Common myeloid progenitor, CD34-positive (primary cell): ENCODE measurements around the gene ARL3.

Experiments
- CTCF ChIA-PET: fragments of 350-600 bp; sonication (Branson Sonifier 250); formaldehyde crosslinking; loops from one replicate; lab custom pipeline; 2021; ENCODE audit warnings: antibody characterized with exemption; lab: Charles Lee
- POLR2A ChIA-PET: fragments of 350-600 bp; sonication (Branson Sonifier 250); formaldehyde crosslinking; loops from one replicate; lab custom pipeline; 2021; ENCODE audit warnings: antibody characterized with exemption; lab: Charles Lee
- DNase-seq, 3 donors: peaks; one replicate each; pipeline versions ENCODE4 v3.0.0 to v3.0.0-alpha.2; 2013
- H3K27ac ChIP-seq, 2 experiments: 1 replicate in 1 of 2; 2 replicates in 1 of 2; pipeline ENCODE4 v1.7.0; 2013; ENCODE audit warnings: inconsistent platforms in 2 of 2, low read length in 2 of 2, mild to moderate bottlenecking in 2 of 2, low read depth in 1 of 2, moderate library complexity in 1 of 2; ENCODE audit not compliant: severe bottlenecking in 2 of 2, insufficient read depth in 1 of 2, poor library complexity in 1 of 2
- H3K27me3 ChIP-seq, 5 experiments: replicated peaks in 2 of 5; 1 replicate in 3 of 5; 2 replicates in 2 of 5; pipeline versions ENCODE4 v1.6.1 to v1.7.0; 2013; ENCODE audit warnings: low read length in 4 of 5, mild to moderate bottlenecking in 2 of 5, moderate library complexity in 2 of 5, inconsistent platforms in 1 of 5; ENCODE audit not compliant: insufficient read depth in 5 of 5, control insufficient read depth in 4 of 5
- H3K36me3 ChIP-seq, 4 experiments: 1 replicate in 2 of 4; 2 replicates in 2 of 4; pipeline versions ENCODE4 v1.6.1 to v1.7.0; 2013; ENCODE audit warnings: low read length in 3 of 4, control low read depth in 1 of 4, mild to moderate bottlenecking in 1 of 4; ENCODE audit not compliant: control insufficient read depth in 4 of 4, insufficient read depth in 4 of 4
- H3K4me1 ChIP-seq, 4 experiments: 1 replicate in 3 of 4; 2 replicates in 1 of 4; pipeline versions ENCODE4 v1.6.1 to v1.7.1; 2013; ENCODE audit warnings: low read length in 3 of 4, mild to moderate bottlenecking in 3 of 4, control low read depth in 1 of 4, inconsistent platforms in 1 of 4, moderate library complexity in 1 of 4; ENCODE audit not compliant: control insufficient read depth in 4 of 4, insufficient read depth in 4 of 4; ENCODE audit errors: control extremely low read depth in 1 of 4
- H3K4me3 ChIP-seq, 7 experiments: 1 replicate in 4 of 7; 2 replicates in 3 of 7; pipeline versions ENCODE4 v1.5.1 to v1.7.0; 2013; ENCODE audit warnings: mild to moderate bottlenecking in 7 of 7, low read length in 6 of 7, moderate library complexity in 6 of 7, inconsistent platforms in 2 of 7, low read depth in 2 of 7, control low read depth in 1 of 7; ENCODE audit not compliant: insufficient read depth in 4 of 7, control insufficient read depth in 1 of 7; ENCODE audit errors: extremely low read depth in 1 of 7
- H3K9me3 ChIP-seq, 5 experiments: 1 replicate in 4 of 5; 2 replicates in 1 of 5; pipeline versions ENCODE4 v1.6.1 to v1.7.1; 2013; ENCODE audit warnings: low read length in 4 of 5, mild to moderate bottlenecking in 2 of 5, inconsistent platforms in 1 of 5, low read depth in 1 of 5, moderate library complexity in 1 of 5; ENCODE audit not compliant: control insufficient read depth in 4 of 5, insufficient read depth in 2 of 5; ENCODE audit errors: control extremely low read depth in 1 of 5
- WGBS: methylation state at CpG from one replicate; pipeline ENCODE4 v1.1.5; 2013; ENCODE audit not compliant: insufficient coverage; 5-methylcytosine and 5-hydroxymethylcytosine counted together

The ARL3 gene

DNA sequence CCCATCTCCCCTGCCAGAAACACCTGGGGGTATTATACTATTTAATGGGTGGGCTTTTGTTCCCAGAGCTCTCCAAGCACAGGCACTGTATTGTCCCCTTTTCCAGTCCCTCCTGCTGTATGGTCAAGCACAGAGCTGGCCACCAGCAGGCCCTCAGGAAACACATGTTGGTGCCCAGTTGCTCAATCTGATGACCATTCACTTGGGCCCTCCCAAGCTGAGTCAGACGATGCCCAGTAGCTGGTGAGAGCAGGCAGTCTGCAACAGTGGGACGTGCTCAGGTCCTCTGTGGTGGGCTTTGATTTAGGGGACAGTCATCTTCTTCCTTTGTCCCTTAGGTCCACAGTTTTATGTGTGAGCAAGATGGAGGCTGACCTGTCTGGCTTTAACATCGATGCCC is 12.1 kb upstream of the ARL3 start:
- Histone ChIP-seq H3K36me3 (peaks cover 10 to 42% (median 19%) of the 10 kb centered on the region in 4 experiments), H3K4me3 (no peak overlapping the region), H3K27me3 (no peaks in the 10 kb centered on the region), H3K9me3 (no peaks in the 10 kb centered on the region), H3K27ac (no peak overlapping the region), H3K4me1 (peaks cover 0 to 17% (median 13%) of the 10 kb centered on the region in 4 experiments)
- DNase-seq, result no peak
- CTCF ChIA-PET, result interaction anchor here (0.8 to 4.6 kb wide), 7 partner anchors 8 to 175 kb away, joined by 3 to 34 read pairs (median 7); partner anchors contain the start of genes ARL3 and SFXN2
- WGBS, result 85% methylated on average over 2 of the region's 3 CpGs
- POLR2A ChIA-PET, result no interaction called here

DNA sequence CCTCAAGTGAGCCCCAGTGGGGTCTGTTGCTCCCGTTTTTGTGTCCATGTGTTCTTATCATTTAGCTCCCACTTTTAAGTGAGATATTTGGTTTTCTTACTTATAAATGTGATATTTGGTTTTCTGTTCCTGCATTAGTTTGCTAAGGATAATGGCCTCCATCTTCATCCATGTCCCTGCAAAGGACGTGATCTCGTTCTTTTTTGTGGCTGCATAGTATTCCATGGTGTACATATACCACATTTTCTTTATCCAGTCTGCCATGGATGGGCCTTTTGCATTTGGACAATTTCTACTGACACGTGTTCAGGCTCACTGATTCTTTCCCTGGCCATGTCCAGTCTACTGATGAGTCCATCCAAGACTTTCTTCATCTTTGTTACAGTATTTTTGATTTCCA is 9.8 kb upstream of the ARL3 start:
- H3K27me3 ChIP-seq, result no peaks in the 10 kb centered on the region
- POLR2A ChIA-PET, result no interaction called here
- peaks cover 7 to 36% (median 15%) of the 10 kb centered on the region in 4 experiments for H3K36me3 ChIP-seq
- H3K9me3 ChIP-seq, result no peaks in the 10 kb centered on the region
- H3K27ac ChIP-seq, result no peak overlapping the region
- DNase-seq, result no peak
- CTCF ChIA-PET, result interaction anchor here (0.6 to 1.7 kb wide), 2 partner anchors 15 to 65 kb away, joined by 3 read pairs; no protein-coding TSS in a partner anchor
- WGBS, result 100% methylated on average over 2 of the region's 4 CpGs
- H3K4me1 ChIP-seq, result peaks cover 0 to 12% (median 8%) of the 10 kb centered on the region in 4 experiments
- no peak overlapping the region for H3K4me3 ChIP-seq

DNA sequence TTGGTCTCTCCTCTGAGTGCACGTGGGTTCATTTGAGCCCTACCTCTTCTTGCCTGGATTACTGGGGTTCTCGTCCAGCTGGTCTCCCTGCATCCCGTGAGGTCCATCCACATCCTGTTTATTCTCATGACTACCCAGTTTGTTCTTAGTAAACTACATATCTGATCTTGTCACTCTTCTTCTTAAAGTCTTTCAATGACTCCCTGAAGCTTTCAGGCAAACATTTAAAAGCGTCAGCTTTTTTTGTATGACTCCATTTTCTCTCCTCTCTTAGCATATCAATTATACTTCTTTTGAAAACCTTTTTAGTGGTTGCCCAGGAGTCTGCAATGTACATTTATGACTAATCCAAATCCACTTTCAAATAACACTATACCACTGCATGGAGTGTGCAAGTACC is 7.8 kb upstream of the ARL3 start:
- WGBS, result 90% methylated on average over 4 of the region's 4 CpGs
- POLR2A ChIA-PET, result no interaction called here
- CTCF ChIA-PET, result interaction anchor here (1.2 to 2.0 kb wide), 4 partner anchors 9 to 22 kb away, joined by 3 to 6 read pairs (median 3); no protein-coding TSS in a partner anchor

DNA sequence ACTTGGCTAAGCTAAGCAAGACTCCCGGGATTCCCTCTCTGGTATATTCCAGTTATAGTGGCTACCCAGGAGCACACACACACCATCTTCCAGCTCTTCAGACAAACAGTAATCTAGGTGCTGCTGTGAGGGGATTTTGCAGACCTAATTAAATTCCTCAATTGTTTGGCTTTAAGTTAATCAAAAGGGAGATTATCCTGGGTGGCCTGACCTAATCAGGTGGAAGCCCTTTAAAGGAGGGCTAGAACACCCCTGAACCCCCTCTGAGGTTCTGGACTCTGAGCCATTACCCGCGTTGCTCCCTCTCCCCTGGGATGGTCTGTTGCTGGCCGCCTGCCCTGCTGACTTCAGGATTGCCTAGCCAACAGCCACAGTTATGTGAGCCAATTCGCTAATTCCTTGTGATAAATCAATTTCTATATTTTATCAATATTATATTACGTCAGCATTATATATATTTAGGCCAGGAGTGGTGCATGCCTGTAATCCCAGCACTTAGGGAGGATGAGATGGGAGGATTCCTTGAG is 6.6 kb upstream of the ARL3 start:
- DNase-seq, result no peak
- H3K4me1 ChIP-seq, result peaks cover 0 to 22% (median 12%) of the 10 kb centered on the region in 4 experiments
- H3K4me3 ChIP-seq, result no peak overlapping the region
- peaks cover 0 to 21% (median 7%) of the 10 kb centered on the region in 4 experiments for H3K36me3 ChIP-seq
- no peak overlapping the region for H3K27ac ChIP-seq
- no peaks in the 10 kb centered on the region for H3K9me3 ChIP-seq
- CTCF ChIA-PET, result interaction anchor here (0.6 to 2.0 kb wide), 9 partner anchors 10 to 454 kb away, joined by 3 to 6 read pairs (median 3); no protein-coding TSS in a partner anchor
- no peaks in the 10 kb centered on the region for H3K27me3 ChIP-seq
- 100% methylated on average over 4 of the region's 6 CpGs for WGBS
- POLR2A ChIA-PET, result interaction anchor here (0.6 kb wide), 1 partner anchor 763 kb away, joined by 3 read pairs; no protein-coding TSS in a partner anchor

More for the DNA sequence above, 7.8 kb upstream of the ARL3 start:
- Histone ChIP-seq H3K27ac (no peak overlapping the region), H3K36me3 (peaks cover 7 to 30% (median 10%) of the 10 kb centered on the region in 4 experiments), H3K9me3 (no peaks in the 10 kb centered on the region), H3K27me3 (no peaks in the 10 kb centered on the region), H3K4me1 (peaks cover 0 to 17% (median 11%) of the 10 kb centered on the region in 4 experiments), H3K4me3 (no peak overlapping the region)
- DNase-seq, result no peak

DNA sequence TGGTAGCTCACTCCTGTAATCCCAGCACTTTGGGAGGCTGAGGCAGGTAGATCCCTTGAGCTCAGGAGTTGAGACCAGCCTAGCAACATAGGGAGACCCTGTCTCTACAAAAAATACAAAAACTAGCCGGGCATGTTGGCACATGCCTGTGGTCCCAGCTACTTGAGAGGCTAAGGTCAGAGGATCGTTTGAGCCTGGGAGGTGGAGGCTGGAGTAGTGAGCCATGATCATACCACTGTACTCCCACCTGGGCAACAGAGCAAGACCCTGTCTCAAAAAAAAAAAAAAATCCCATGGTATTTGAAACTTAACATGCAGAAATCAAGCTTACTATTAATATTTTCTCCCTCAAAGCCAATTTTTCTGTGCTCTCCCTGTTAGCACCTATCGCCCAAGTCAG is 6.1 kb upstream of the ARL3 start:
- CTCF ChIA-PET, result interaction anchor here (0.6 to 2.0 kb wide), 12 partner anchors 9 to 454 kb away, joined by 3 to 6 read pairs (median 4); no protein-coding TSS in a partner anchor

GRCh38 chr10:102718220-102718619 is 4.0 kb upstream of the ARL3 start:
- POLR2A ChIA-PET, result no interaction called here
- DNase-seq, result peak in 2 of 3 donors; percentile 47 to 60
- CTCF ChIA-PET, result interaction anchor here (0.9 kb wide), 1 partner anchor 9 kb away, joined by 3 read pairs; no protein-coding TSS in a partner anchor
- Histone ChIP-seq H3K27ac (peak overlapping the region in 1 of 2 experiments; percentile 32), H3K4me1 (peaks cover 4 to 37% (median 27%) of the 10 kb centered on the region in 4 experiments), H3K36me3 (peaks cover 0 to 16% (median 3%) of the 10 kb centered on the region in 4 experiments), H3K27me3 (no peaks in the 10 kb centered on the region), H3K4me3 (peak overlapping the region in 1 of 7 experiments; percentile 28), H3K9me3 (no peaks in the 10 kb centered on the region)
- 46% methylated on average over 2 of the region's 3 CpGs for WGBS

More for the DNA sequence above, 6.1 kb upstream of the ARL3 start:
- Histone ChIP-seq H3K36me3 (peaks cover 0 to 21% (median 7%) of the 10 kb centered on the region in 4 experiments), H3K27me3 (no peaks in the 10 kb centered on the region), H3K4me1 (peaks cover 1 to 26% (median 15%) of the 10 kb centered on the region in 4 experiments), H3K4me3 (no peak overlapping the region), H3K9me3 (no peaks in the 10 kb centered on the region), H3K27ac (no peak overlapping the region)
- DNase-seq, result no peak
- WGBS, result 83% methylated on average over 2 of the region's 3 CpGs
- POLR2A ChIA-PET, result no interaction called here
